GM21367 (cell line): ENCODE data around the gene HABP2.

Source experiments
- ATAC-seq: cut with Tn5 transposase; IDR thresholded peaks from one replicate; pipeline ENCODE4 v1.9.1; 2021; ENCODE audit not compliant: unreplicated experiment

Gene HABP2

GRCh38 chr10:113555751-113556150, 2.9 kb downstream of the HABP2 start:
- ATAC-seq: no peak

- no peak for ATAC-seq
Measured at GRCh38 chr10:113557424-113557862, 4.6 kb downstream of the HABP2 start.

GRCh38 chr10:113557903-113558321, 5.1 kb downstream of the HABP2 start:
- ATAC-seq: no peak

GRCh38 chr10:113560071-113560470, 7.2 kb downstream of the HABP2 start:
- no peak for ATAC-seq

- ATAC-seq: no peak
Measured at GRCh38 chr10:113561214-113561613, 8.4 kb downstream of the HABP2 start.

- ATAC-seq: no peak
Measured at GRCh38 chr10:113562069-113562468, 9.2 kb downstream of the HABP2 start.

- no peak for ATAC-seq
Measured at GRCh38 chr10:113562704-113563103, 9.9 kb downstream of the HABP2 start.

GRCh38 chr10:113563306-113564088, 10.6 kb downstream of the HABP2 start:
- ATAC-seq: peak; percentile 98

- no peak for ATAC-seq
Measured at GRCh38 chr10:113565364-113565763, 12.5 kb downstream of the HABP2 start.

- ATAC-seq: no peak
Measured at GRCh38 chr10:113566888-113567287, 14.0 kb downstream of the HABP2 start.

- ATAC-seq: no peak
Measured at GRCh38 chr10:113569576-113569975, 16.7 kb downstream of the HABP2 start.

GRCh38 chr10:113572520-113573290, 19.9 kb downstream of the HABP2 start:
- no peak for ATAC-seq

- ATAC-seq: no peak
Measured at GRCh38 chr10:113573368-113573767, 20.5 kb downstream of the HABP2 start.

GRCh38 chr10:113576852-113577251, 24.0 kb downstream of the HABP2 start:
- no peak for ATAC-seq

- ATAC-seq: no peak
Measured at GRCh38 chr10:113578773-113579172, 25.9 kb downstream of the HABP2 start.

GRCh38 chr10:113581092-113581491, 28.2 kb downstream of the HABP2 start:
- no peak for ATAC-seq

- no peak for ATAC-seq
Measured at GRCh38 chr10:113583571-113583970, 30.7 kb downstream of the HABP2 start.

GRCh38 chr10:113585949-113586348, 33.1 kb downstream of the HABP2 start:
- ATAC-seq: no peak

- ATAC-seq: no peak
Measured at GRCh38 chr10:113589201-113589770, 36.4 kb downstream of the HABP2 start.

- no peak for ATAC-seq
Measured at GRCh38 chr10:113590581-113590980, 37.7 kb downstream of the HABP2 start.

- ATAC-seq: no peak
Measured at GRCh38 chr10:113592380-113592779, 39.5 kb downstream of the HABP2 start.

GRCh38 chr10:113594652-113595051, 41.8 kb downstream of the HABP2 start:
- no peak for ATAC-seq
